Immature natural killer cell (primary cell): Measurements from ENCODE around the gene BID. TPM values are rescaled to one million over a fixed set of nuclear protein-coding genes. Genes with fewer than 3 reads are reported as not detected.

Experiments used
- DNase-seq, 3 donors: peaks; one replicate each; pipeline ENCODE4 v3.0.0; 2022; ENCODE audit warnings: mixed read lengths in 1 of 3
- H3K27ac Mint-ChIP-seq, 6 donors: one replicate each; pipeline ENCODE4 v1.8.0; 2020; ENCODE audit warnings: mixed read lengths in 6 of 6, mild to moderate bottlenecking in 5 of 6, inconsistent platforms in 4 of 6, moderate library complexity in 3 of 6
- H3K27me3 Mint-ChIP-seq, 3 donors: one replicate each; pipeline ENCODE4 v1.8.0; 2020 to 2021; ENCODE audit warnings: low read depth in 3 of 3, mild to moderate bottlenecking in 3 of 3, mixed read lengths in 3 of 3, moderate library complexity in 3 of 3, inconsistent platforms in 1 of 3
- H3K36me3 Mint-ChIP-seq, 3 donors: one replicate each; pipeline ENCODE4 v1.8.0; 2020; ENCODE audit warnings: mixed read lengths in 3 of 3, inconsistent platforms in 2 of 3, mild to moderate bottlenecking in 2 of 3
- H3K4me1 Mint-ChIP-seq, 2 donors: one replicate each; pipeline ENCODE4 v1.8.0; 2020; ENCODE audit warnings: inconsistent platforms in 2 of 2, mild to moderate bottlenecking in 2 of 2, mixed read lengths in 2 of 2, moderate library complexity in 1 of 2
- H3K4me3 Mint-ChIP-seq, 5 donors: one replicate each; pipeline ENCODE4 v1.8.0; 2020; ENCODE audit warnings: mild to moderate bottlenecking in 5 of 5, mixed read lengths in 5 of 5, inconsistent platforms in 3 of 5, moderate library complexity in 3 of 5
- H3K9me3 Mint-ChIP-seq, 6 donors: one replicate each; pipeline ENCODE4 v1.8.0; 2020; ENCODE audit warnings: mild to moderate bottlenecking in 6 of 6, mixed read lengths in 6 of 6, inconsistent platforms in 4 of 6, moderate library complexity in 3 of 6
- polyA plus RNA-seq, 3 donors: library from polyadenylated mRNA; unstranded; fragments of 300-500 nt; fragmentation: Illumina TruSeq; gene quantifications; one replicate each; pipeline ENCODE4 v1.2.3, GENCODE V29; 2021

Gene BID
- polyA plus RNA-seq, 3 donors from 2014 or later = 110 to 180 (median 164) TPM

- peaks cover 1 to 3% (median 2%) of the 10 kb centered on the region in 3 donors for H3K27me3 Mint-ChIP-seq
- no peak for DNase-seq
- H3K36me3 Mint-ChIP-seq = peaks cover 0 to 5% (median 0%) of the 10 kb centered on the region in 3 donors
- H3K27ac Mint-ChIP-seq = peak overlapping the region in 1 of 6 donors; percentile 81
- no peak overlapping the region for H3K4me3 Mint-ChIP-seq
- H3K9me3 Mint-ChIP-seq = no peaks in the 10 kb centered on the region
- no peaks in the 10 kb centered on the region for H3K4me1 Mint-ChIP-seq
These were observed 20.7 kb upstream of the BID start for GRCh38 chr22:17794726-17795542.

GRCh38 chr22:17792854-17793434 lies 18.7 kb upstream of the BID start:
- peaks cover 0 to 5% (median 0%) of the 10 kb centered on the region in 3 donors for H3K36me3 Mint-ChIP-seq
- peaks cover 0 to 1% of the 10 kb centered on the region in 2 donors for H3K4me1 Mint-ChIP-seq
- no peak overlapping the region for H3K4me3 Mint-ChIP-seq
- H3K9me3 Mint-ChIP-seq = no peaks in the 10 kb centered on the region
- peak overlapping the region in 1 of 6 donors; percentile 45 for H3K27ac Mint-ChIP-seq
- peaks cover 1 to 3% (median 2%) of the 10 kb centered on the region in 3 donors for H3K27me3 Mint-ChIP-seq
- DNase-seq = no peak

DNA sequence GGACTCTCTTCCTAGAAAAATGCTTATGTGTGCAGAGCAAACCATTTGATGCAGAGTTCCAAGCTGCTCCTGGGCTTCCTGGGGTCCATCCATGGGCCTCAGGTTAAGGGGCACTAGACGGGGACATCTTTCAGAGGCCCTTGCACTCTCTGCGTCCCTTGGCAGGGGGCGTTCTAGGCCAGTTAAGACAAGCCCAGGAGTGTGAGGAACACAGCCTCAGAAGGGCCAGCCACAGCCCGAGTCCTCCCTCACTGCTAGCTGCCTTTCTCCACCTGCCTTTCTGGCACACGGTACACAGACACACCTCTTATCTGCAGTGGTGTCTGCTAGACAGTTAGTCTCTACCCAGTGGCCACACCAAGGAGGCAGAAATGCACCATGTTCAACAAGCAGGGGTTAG lies 18.0 kb upstream of the BID start:
- DNase-seq = no peak
- H3K36me3 Mint-ChIP-seq = peaks cover 0 to 5% (median 0%) of the 10 kb centered on the region in 3 donors
- peaks cover 0 to 5% of the 10 kb centered on the region in 2 donors for H3K4me1 Mint-ChIP-seq
- H3K27ac Mint-ChIP-seq = no peak overlapping the region
- H3K4me3 Mint-ChIP-seq = no peak overlapping the region
- H3K9me3 Mint-ChIP-seq = no peaks in the 10 kb centered on the region
- peaks cover 1 to 3% (median 2%) of the 10 kb centered on the region in 3 donors for H3K27me3 Mint-ChIP-seq

DNA sequence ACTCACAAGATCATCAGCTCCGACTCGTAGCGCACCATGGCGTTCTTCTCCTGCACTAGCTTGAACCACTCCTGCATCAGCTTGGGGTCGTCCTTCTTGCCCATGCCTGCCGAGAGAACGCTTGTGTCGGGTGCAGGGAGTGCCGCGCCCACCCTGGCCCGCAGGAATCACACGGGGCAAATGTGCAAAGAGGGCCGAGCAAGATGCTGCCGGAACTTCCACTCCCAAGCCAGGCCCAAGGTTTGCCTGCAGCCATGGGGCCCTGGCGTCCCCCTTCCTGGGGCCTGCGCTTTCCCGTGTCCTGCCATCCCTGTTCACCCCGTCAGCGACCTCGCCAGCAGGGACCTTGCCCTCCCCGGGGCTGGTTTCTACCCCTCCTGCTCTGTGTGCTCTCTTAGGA lies 16.9 kb upstream of the BID start:
- H3K9me3 Mint-ChIP-seq = no peaks in the 10 kb centered on the region
- no peak overlapping the region for H3K27ac Mint-ChIP-seq
- H3K36me3 Mint-ChIP-seq = peaks cover 0 to 5% (median 0%) of the 10 kb centered on the region in 3 donors
- peaks cover 0 to 15% of the 10 kb centered on the region in 2 donors for H3K4me1 Mint-ChIP-seq
- DNase-seq = no peak
- peaks cover 0 to 2% (median 1%) of the 10 kb centered on the region in 3 donors for H3K27me3 Mint-ChIP-seq
- no peak overlapping the region for H3K4me3 Mint-ChIP-seq

DNA sequence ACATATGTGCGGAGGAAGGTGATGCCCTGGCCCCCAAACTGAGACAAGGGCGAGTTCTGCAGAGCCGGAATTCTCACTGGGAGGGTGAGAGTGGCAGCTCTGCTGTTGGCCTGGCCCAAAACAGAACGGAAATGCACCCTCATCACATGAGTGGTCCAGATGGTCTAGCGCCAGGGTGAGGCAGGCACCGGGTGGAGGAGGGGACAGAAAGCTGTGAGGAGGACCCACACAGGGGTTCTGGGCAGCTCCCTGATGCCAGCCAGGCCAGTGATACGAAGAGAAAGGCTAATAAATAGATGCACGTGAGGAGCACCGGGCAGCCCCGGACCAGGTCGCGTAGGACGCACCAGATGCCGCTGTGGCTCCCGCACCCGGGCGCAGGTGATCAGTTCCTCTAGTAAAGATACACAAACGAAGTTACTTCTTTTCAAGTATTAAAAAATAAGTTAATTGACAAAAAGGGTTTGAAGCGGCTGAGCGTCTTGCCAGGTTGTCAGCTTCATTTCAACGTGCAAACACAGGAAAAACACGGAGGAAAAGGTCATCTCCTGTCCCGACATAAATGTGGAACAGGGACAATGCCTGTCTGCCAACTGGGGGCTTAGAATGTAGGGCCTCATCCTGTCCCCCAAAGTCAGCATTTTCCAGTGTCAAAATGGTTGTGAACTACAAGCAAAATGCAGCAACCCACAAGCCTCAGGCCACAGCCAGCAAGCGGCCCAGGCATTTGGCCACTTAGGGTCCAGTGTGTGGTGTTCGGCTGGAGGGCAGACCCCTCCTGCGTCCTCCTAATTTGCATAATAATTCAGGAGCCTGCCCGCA lies 15.3 kb upstream of the BID start:
- Mint-ChIP-seq H3K4me1 (peaks cover 0 to 20% of the 10 kb centered on the region in 2 donors), H3K36me3 (peaks cover 0 to 5% (median 0%) of the 10 kb centered on the region in 3 donors), H3K27me3 (peaks cover 0 to 2% (median 1%) of the 10 kb centered on the region in 3 donors), H3K4me3 (no peak overlapping the region), H3K9me3 (no peaks in the 10 kb centered on the region), H3K27ac (no peak overlapping the region)
- no peak for DNase-seq

- peaks cover 0 to 3% (median 0%) of the 10 kb centered on the region in 3 donors for H3K36me3 Mint-ChIP-seq
- no peak for DNase-seq
- peaks cover 0 to 2% (median 1%) of the 10 kb centered on the region in 3 donors for H3K27me3 Mint-ChIP-seq
- no peaks in the 10 kb centered on the region for H3K9me3 Mint-ChIP-seq
- peak overlapping the region in 1 of 6 donors; percentile 70 for H3K27ac Mint-ChIP-seq
- H3K4me1 Mint-ChIP-seq = peaks cover 0 to 20% of the 10 kb centered on the region in 2 donors
- no peak overlapping the region for H3K4me3 Mint-ChIP-seq
These were observed 14.5 kb upstream of the BID start for GRCh38 chr22:17788528-17789378.

DNA sequence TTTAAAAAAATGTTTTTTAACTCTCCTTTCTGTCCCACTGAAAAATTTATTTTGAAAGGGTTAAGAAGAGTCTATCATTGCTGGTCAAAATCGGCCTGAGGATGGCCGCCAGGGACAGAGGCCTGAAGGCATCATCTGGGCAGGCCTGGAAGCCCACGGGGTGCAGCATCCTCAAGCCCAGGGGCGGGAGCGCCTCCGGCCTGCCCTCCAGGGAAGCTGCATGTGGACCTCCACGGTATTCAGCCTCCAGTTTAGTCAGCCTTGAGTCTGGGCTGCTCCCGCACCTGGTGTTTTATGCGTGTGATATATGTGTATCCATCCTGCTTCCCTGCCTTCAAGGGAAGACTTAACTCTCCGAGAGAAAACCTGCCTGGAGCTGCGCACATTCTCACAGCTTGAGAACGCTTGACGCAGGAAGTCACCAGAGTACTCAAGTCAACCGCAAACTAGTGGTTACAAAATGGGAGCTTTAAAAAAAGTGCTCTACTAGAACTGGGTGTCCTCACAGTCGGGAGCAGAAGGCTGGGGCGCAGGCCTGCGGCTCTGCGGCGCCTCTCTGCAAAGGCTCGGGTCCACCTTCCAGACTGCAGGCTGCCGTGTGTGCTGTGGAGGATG lies 13.6 kb upstream of the BID start:
- H3K4me1 Mint-ChIP-seq = peaks cover 2 to 28% of the 10 kb centered on the region in 2 donors
- H3K36me3 Mint-ChIP-seq = no peaks in the 10 kb centered on the region
- peak overlapping the region in 3 of 6 donors; percentile 3 to 70 (median 66) for H3K27ac Mint-ChIP-seq
- peak overlapping the region in 2 of 5 donors; percentile 3 to 35 for H3K4me3 Mint-ChIP-seq
- no peaks in the 10 kb centered on the region for H3K9me3 Mint-ChIP-seq
- H3K27me3 Mint-ChIP-seq = peaks cover 0 to 2% (median 0%) of the 10 kb centered on the region in 3 donors
- peak in 1 of 3 donors; percentile 36 for DNase-seq

DNA sequence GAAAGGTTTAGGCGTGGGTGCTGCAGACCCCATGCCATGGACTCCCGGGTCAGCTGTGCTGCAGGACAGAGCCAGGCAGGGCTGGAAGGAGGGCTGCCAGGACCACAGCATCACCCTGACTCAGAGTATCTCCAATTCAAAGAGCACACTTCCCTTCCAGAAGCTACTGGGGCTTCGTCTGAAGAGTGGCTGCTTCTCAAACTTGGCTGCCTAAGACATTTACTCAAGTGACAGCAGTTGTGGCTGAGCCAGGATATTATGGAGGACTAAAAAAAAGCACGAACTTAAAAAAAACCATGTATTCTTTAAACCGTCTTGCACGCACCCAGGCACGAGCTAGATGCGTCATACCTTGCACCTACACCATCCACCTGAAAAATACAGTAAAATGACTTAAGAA lies 13.0 kb upstream of the BID start:
- Mint-ChIP-seq H3K9me3 (no peaks in the 10 kb centered on the region), H3K36me3 (no peaks in the 10 kb centered on the region), H3K27me3 (peaks cover 0 to 2% (median 0%) of the 10 kb centered on the region in 3 donors), H3K4me1 (peaks cover 8 to 34% of the 10 kb centered on the region in 2 donors), H3K27ac (peak overlapping the region in 2 of 6 donors; percentile 3 to 70), H3K4me3 (no peak overlapping the region)
- DNase-seq = no peak

GRCh38 chr22:17786435-17787161 lies 12.3 kb upstream of the BID start:
- Mint-ChIP-seq H3K36me3 (no peaks in the 10 kb centered on the region), H3K27ac (peak overlapping the region in 5 of 6 donors; percentile 10 to 80 (median 34)), H3K9me3 (no peaks in the 10 kb centered on the region), H3K4me1 (peaks cover 11 to 38% of the 10 kb centered on the region in 2 donors), H3K4me3 (no peak overlapping the region), H3K27me3 (peaks cover 0 to 3% (median 0%) of the 10 kb centered on the region in 3 donors)
- no peak for DNase-seq

- no peaks in the 10 kb centered on the region for H3K9me3 Mint-ChIP-seq
- H3K4me1 Mint-ChIP-seq = peaks cover 20 to 49% of the 10 kb centered on the region in 2 donors
- peak; percentile 68 to 74 (median 69) for DNase-seq
- no peaks in the 10 kb centered on the region for H3K36me3 Mint-ChIP-seq
- H3K27ac Mint-ChIP-seq = peak overlapping the region in 2 of 6 donors; percentile 51 to 59
- peaks cover 0 to 4% (median 0%) of the 10 kb centered on the region in 3 donors for H3K27me3 Mint-ChIP-seq
- no peak overlapping the region for H3K4me3 Mint-ChIP-seq
These were observed 11.2 kb upstream of the BID start for GRCh38 chr22:17785185-17786184.

DNA sequence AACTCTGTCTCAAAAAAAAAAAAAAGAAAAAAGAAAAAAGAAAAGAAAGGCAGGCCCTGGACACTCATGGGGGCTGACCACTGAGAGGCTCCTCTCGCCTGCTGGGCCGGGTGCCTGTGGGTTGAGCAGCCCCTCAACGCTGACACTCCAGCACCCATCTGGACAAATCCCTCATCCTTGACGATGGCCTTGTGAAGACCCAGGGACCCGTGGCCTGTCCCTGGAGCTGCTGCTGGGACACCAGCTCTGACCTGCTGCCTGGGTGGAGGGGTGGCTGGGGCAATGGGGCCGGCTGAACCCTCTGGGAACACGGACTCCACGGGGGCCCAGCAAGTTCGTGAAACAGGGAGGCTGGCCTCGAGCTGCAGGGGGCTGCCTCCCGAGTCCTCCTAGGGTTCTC lies 10.5 kb upstream of the BID start:
- DNase-seq = no peak
- peaks cover 27 to 56% of the 10 kb centered on the region in 2 donors for H3K4me1 Mint-ChIP-seq
- H3K9me3 Mint-ChIP-seq = no peaks in the 10 kb centered on the region
- peaks cover 0 to 4% (median 2%) of the 10 kb centered on the region in 3 donors for H3K27me3 Mint-ChIP-seq
- H3K27ac Mint-ChIP-seq = no peak overlapping the region
- no peaks in the 10 kb centered on the region for H3K36me3 Mint-ChIP-seq
- no peak overlapping the region for H3K4me3 Mint-ChIP-seq
